GM23338 (cell line): ENCODE measurements around the gene PJA2. TPM values are rescaled to one million over a fixed set of nuclear protein-coding genes. Genes with fewer than 3 reads are reported as not detected.
"Not testable (repeated sequence)": the region's sequence is repeated elsewhere in the genome, so short reads cannot be mapped to it uniquely, and the experiment has no call there.

ENCODE experiments used
- ATAC-seq: fragments of 200-7000 bp; cut with Tn5 transposase; 3 replicates; pipeline ENCODE4 v1.9.1; 2020
- DNase-seq: peaks from one replicate; pipeline ENCODE4 v3.0.0-alpha.2; 2015; ENCODE audit warnings: low spot score
- H2AFZ ChIP-seq: fragments of 200-600 bp; sonication (generic); 2 replicates; pipeline ENCODE4 v1.8.0; 2016; ENCODE audit warnings: antibody characterized with exemption, mild to moderate bottlenecking, moderate library complexity
- H3F3A ChIP-seq: fragments of 200-600 bp; sonication (generic); replicated peaks from 2 replicates; pipeline ENCODE4 v1.8.0; 2017; ENCODE audit warnings: antibody characterized with exemption, mixed run types, low read depth
- H3K27ac ChIP-seq: fragments of 200-600 bp; sonication (generic); 2 replicates; pipeline ENCODE4 v1.6.1; 2016; ENCODE audit warnings: low read depth
- H3K27me3 ChIP-seq: fragments of 200-600 bp; sonication (generic); 2 replicates; pipeline ENCODE4 v1.8.0; 2016; ENCODE audit warnings: mild to moderate bottlenecking, mixed run types, moderate library complexity; ENCODE audit not compliant: insufficient read depth
- H3K36me3 ChIP-seq: fragments of 200-600 bp; sonication (generic); 2 replicates; pipeline ENCODE4 v1.8.0; 2016; ENCODE audit warnings: mild to moderate bottlenecking; ENCODE audit not compliant: insufficient read depth
- H3K4me1 ChIP-seq: fragments of 200-600 bp; sonication (generic); 2 replicates; pipeline ENCODE4 v1.8.0; 2016; ENCODE audit warnings: mild to moderate bottlenecking, moderate library complexity; ENCODE audit not compliant: insufficient read depth
- H3K4me2 ChIP-seq: fragments of 200-600 bp; sonication (generic); 2 replicates; pipeline ENCODE4 v1.7.1; 2017; ENCODE audit warnings: mixed run types
- H3K4me3 ChIP-seq: fragments of 200-600 bp; sonication (generic); 2 replicates; pipeline ENCODE4 v1.6.1; 2016; ENCODE audit warnings: mixed run types
- H3K79me2 ChIP-seq: fragments of 200-600 bp; sonication (generic); replicated peaks from 2 replicates; pipeline ENCODE4 v1.8.0; 2017; ENCODE audit warnings: mild to moderate bottlenecking; ENCODE audit not compliant: insufficient read depth
- H3K9me2 ChIP-seq: fragments of 200-600 bp; sonication (generic); 2 replicates; pipeline ENCODE4 v1.8.0; 2017; ENCODE audit not compliant: insufficient read depth
- H4K20me1 ChIP-seq: fragments of 200-600 bp; sonication (generic); replicated peaks from 2 replicates; pipeline ENCODE4 v1.8.0; 2017; ENCODE audit warnings: mild to moderate bottlenecking; ENCODE audit not compliant: insufficient read depth
- H3K27ac Mint-ChIP-seq: 2 replicates; pipeline ENCODE4 v1.8.0; 2020; ENCODE audit warnings: inconsistent platforms, mild to moderate bottlenecking, moderate library complexity, mixed read lengths
- H3K27me3 Mint-ChIP-seq: 3 replicates; pipeline ENCODE4 v1.8.0; 2022; ENCODE audit warnings: low read depth, mild to moderate bottlenecking, moderate library complexity, mixed read lengths, inconsistent platforms; ENCODE audit not compliant: insufficient read depth, poor library complexity
- H3K36me3 Mint-ChIP-seq: 3 replicates; pipeline ENCODE4 v1.8.0; 2021; ENCODE audit warnings: low read depth, mild to moderate bottlenecking, inconsistent platforms, moderate library complexity, mixed read lengths
- H3K4me1 Mint-ChIP-seq: 3 replicates; pipeline ENCODE4 v1.8.0; 2020; ENCODE audit warnings: mild to moderate bottlenecking, inconsistent platforms, mixed read lengths
- H3K4me3 Mint-ChIP-seq: 3 replicates; pipeline ENCODE4 v1.8.0; 2021; ENCODE audit warnings: moderate library complexity, mild to moderate bottlenecking, inconsistent platforms, mixed read lengths
- H3K9me3 Mint-ChIP-seq: 3 replicates; pipeline ENCODE4 v1.8.0; 2020; ENCODE audit warnings: moderate library complexity, mild to moderate bottlenecking, inconsistent platforms, mixed read lengths
- CREB1 ChIP-seq: fragments of 250-450 bp; sonication (Bioruptor Pico); IDR thresholded peaks from 2 replicates; pipeline ENCODE4 v1.5.0; 2020; ENCODE audit warnings: low read depth, mild to moderate bottlenecking, moderate library complexity
- EZH2phosphoT487 ChIP-seq: fragments of 200-600 bp; sonication (generic); IDR thresholded peaks from one replicate; pipeline ENCODE4 v1.8.1; 2018; ENCODE audit warnings: antibody characterized with exemption; ENCODE audit not compliant: unreplicated experiment
- NANOG ChIP-seq: IDR thresholded peaks from 2 replicates; pipeline ENCODE4 v1.6.1; 2016; ENCODE audit warnings: antibody characterized with exemption, borderline replicate concordance
- STAT1 ChIP-seq: IDR thresholded peaks from one replicate; pipeline ENCODE4 v1.6.1; 2016; ENCODE audit warnings: antibody characterized with exemption; ENCODE audit not compliant: unreplicated experiment
- ZNF114 ChIP-seq: fragments of 250-450 bp; sonication (Bioruptor Pico); IDR thresholded peaks from 2 replicates; pipeline ENCODE4 v1.5.0; 2020; ENCODE audit warnings: mild to moderate bottlenecking, moderate library complexity
- polyA plus RNA-seq: library from polyadenylated mRNA; unstranded; fragments of >200 nt; fragmentation: Nextera tagmentation; extraction: Ambion mirVana; gene quantifications from 2 replicates; pipeline ENCODE4 v1.2.1, GENCODE V29; 2016
- total RNA-seq: library from RNA; depleted of rRNA; stranded (reverse); fragments of >200 nt; shearing (Covaris generic); gene quantifications from 2 replicates; pipeline ENCODE4 v1.2.3, GENCODE V29; 2014
- TF ChIP-seq, protein P1 (sequence below), 2 experiments: fragments of 200-600 bp in 1 of 2; sonication (generic) in 1 of 2; conservative IDR thresholded peaks; 2 replicates each; pipeline versions ENCODE4 v1.5.1 to v1.6.1; 2016 to 2017; ENCODE audit warnings: antibody characterized with exemption in 2 of 2, low read depth in 2 of 2, mild to moderate bottlenecking in 2 of 2, moderate library complexity in 1 of 2
- TF ChIP-seq, protein P2 (sequence below): IDR thresholded peaks from 2 replicates; pipeline ENCODE4 v1.6.1; 2016; ENCODE audit warnings: antibody characterized with exemption

The PJA2 gene
- total and polyA plus RNA-seq, 2 experiments from 2014 or later, result 31.5 to 65.3 TPM

DNA sequence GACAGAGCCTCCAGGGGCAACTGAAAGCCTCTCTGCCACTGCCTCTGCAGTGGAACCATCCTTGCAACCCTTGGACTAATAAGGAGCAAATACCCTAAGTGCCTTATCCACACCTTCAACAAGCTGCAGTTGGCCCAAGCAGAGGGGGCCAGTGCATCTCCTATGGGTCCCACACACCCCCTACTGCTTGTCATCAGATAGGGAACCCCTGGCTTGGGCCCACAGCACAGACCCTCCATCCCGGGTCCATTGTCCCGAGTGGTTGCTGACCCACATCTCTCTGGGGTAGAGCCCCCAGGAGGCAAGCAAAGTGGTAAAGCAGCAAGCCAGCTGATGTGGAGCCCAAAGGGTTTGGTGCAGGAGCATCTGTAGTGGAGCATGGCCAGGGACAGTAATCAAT is 119.5 kb downstream of the PJA2 start (continued):
- TF ChIP-seq, protein P1, sequence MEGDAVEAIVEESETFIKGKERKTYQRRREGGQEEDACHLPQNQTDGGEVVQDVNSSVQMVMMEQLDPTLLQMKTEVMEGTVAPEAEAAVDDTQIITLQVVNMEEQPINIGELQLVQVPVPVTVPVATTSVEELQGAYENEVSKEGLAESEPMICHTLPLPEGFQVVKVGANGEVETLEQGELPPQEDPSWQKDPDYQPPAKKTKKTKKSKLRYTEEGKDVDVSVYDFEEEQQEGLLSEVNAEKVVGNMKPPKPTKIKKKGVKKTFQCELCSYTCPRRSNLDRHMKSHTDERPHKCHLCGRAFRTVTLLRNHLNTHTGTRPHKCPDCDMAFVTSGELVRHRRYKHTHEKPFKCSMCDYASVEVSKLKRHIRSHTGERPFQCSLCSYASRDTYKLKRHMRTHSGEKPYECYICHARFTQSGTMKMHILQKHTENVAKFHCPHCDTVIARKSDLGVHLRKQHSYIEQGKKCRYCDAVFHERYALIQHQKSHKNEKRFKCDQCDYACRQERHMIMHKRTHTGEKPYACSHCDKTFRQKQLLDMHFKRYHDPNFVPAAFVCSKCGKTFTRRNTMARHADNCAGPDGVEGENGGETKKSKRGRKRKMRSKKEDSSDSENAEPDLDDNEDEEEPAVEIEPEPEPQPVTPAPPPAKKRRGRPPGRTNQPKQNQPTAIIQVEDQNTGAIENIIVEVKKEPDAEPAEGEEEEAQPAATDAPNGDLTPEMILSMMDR (conservative IDR thresholded peaks at IDR 0.05; ENCODE audit: low read depth in 2 of 2), result no peak
- no peak for TF ChIP-seq EZH2phosphoT487
- TF ChIP-seq STAT1, result no peak
- no peak for TF ChIP-seq NANOG
- TF ChIP-seq ZNF114 (CRISPR knock-in tag), result no peak
- TF ChIP-seq, protein P2, sequence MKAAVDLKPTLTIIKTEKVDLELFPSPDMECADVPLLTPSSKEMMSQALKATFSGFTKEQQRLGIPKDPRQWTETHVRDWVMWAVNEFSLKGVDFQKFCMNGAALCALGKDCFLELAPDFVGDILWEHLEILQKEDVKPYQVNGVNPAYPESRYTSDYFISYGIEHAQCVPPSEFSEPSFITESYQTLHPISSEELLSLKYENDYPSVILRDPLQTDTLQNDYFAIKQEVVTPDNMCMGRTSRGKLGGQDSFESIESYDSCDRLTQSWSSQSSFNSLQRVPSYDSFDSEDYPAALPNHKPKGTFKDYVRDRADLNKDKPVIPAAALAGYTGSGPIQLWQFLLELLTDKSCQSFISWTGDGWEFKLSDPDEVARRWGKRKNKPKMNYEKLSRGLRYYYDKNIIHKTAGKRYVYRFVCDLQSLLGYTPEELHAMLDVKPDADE, result no peak
- no peak for TF ChIP-seq CREB1 (CRISPR knock-in tag)

DNA sequence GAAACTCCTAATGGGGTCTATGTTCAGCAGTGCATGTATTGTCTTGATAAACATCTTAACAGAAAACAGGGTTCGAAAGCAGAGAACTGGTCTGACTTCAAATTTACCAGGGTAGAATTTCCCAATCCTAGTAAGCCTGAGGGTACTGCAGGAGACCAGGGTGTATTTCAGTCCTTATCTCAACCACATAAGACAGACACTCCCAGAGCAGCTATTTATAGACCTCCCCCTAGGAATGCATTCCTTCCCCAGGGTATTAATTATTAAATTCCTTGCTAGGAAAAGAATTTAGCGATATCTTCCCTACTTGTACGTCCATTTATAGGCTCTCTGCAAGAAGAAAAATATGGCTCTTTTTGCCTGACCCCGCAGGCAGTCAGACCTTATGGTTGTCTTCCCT is 123.1 kb downstream of the PJA2 start:
- not testable (repeated sequence) for H3F3A ChIP-seq, H3K27ac ChIP-seq, H2AFZ ChIP-seq, H3K27me3 Mint-ChIP-seq, H4K20me1 ChIP-seq, H3K27ac Mint-ChIP-seq, H3K4me1 Mint-ChIP-seq, H3K4me3 ChIP-seq, ATAC-seq, H3K27me3 ChIP-seq, H3K36me3 ChIP-seq, H3K4me2 ChIP-seq, H3K79me2 ChIP-seq, H3K9me2 ChIP-seq, H3K4me1 ChIP-seq, DNase-seq, H3K4me3 Mint-ChIP-seq
- Mint-ChIP-seq H3K36me3 (peaks cover 16% of the 10 kb centered on the region; the same call in 2 of the 3 replicates), H3K9me3 (peaks cover 33% of the 10 kb centered on the region)
